Transverse colon (tissue), 4 donors: Measurements from ENCODE around the gene CORO2A. TPM values are rescaled to one million over a fixed set of nuclear protein-coding genes. Genes with fewer than 3 reads are reported as not detected.

ENCODE experiments used
- DNase-seq: peaks from one replicate; pipeline ENCODE4 v3.0.0-alpha.2; 2019
- H3K27ac ChIP-seq, 4 donors: fragments of 200-600 bp; sonication (generic); 2 replicates each; pipeline ENCODE4 v1.5.1; 2016 to 2018; ENCODE audit warnings: inconsistent platforms in 4 of 4
- H3K27me3 ChIP-seq: fragments of 200-600 bp; sonication (generic); 2 replicates; pipeline ENCODE4 v1.5.1; 2017; ENCODE audit warnings: inconsistent platforms
- H3K36me3 ChIP-seq, 4 donors: fragments of 200-600 bp; sonication (generic); 2 replicates each; pipeline ENCODE4 v1.5.1; 2017 to 2019; ENCODE audit warnings: inconsistent platforms in 4 of 4
- H3K4me1 ChIP-seq, 4 donors: fragments of 200-600 bp; sonication (generic); 2 replicates each; pipeline ENCODE4 v1.5.1; 2017 to 2020; ENCODE audit warnings: inconsistent platforms in 4 of 4
- H3K4me3 ChIP-seq, 4 donors: fragments of 200-600 bp; sonication (generic); 1 replicate in 1 of 4; 2 replicates in 3 of 4; pipeline versions ENCODE4 v1.5.1 to v1.6.1; 2017 to 2019; ENCODE audit warnings: inconsistent platforms in 4 of 4
- H3K9me3 ChIP-seq, 2 donors: fragments of 200-600 bp; sonication (generic); 2 replicates each; pipeline ENCODE4 v1.5.1; 2017 to 2019; ENCODE audit warnings: inconsistent platforms in 2 of 2
- CTCF ChIP-seq, 5 experiments: fragments of 200-600 bp in 3 of 5; fragments of 450-650 bp in 2 of 5; sonication (generic) in 3 of 5; IDR thresholded peaks; 1 replicate in 2 of 5; 2 replicates in 3 of 5; pipeline ENCODE4 v1.5.1; 2016 to 2017; ENCODE audit warnings: antibody characterized with exemption in 5 of 5, inconsistent platforms in 3 of 5, mild to moderate bottlenecking in 2 of 5, moderate library complexity in 1 of 5
- EP300 ChIP-seq: sonication (generic); formaldehyde crosslinking; IDR thresholded peaks from one replicate; pipeline ENCODE4 v1.6.1; 2017; ENCODE audit warnings: antibody characterized with exemption, low read depth
- POLR2A ChIP-seq: fragments of 450-650 bp; IDR thresholded peaks from one replicate; pipeline ENCODE4 v1.6.1; 2016; ENCODE audit warnings: antibody characterized with exemption, mild to moderate bottlenecking, moderate library complexity
- POLR2AphosphoS5 ChIP-seq, 3 donors: sonication (generic); formaldehyde crosslinking; IDR thresholded peaks; one replicate each; pipeline ENCODE4 v1.6.1; 2016; ENCODE audit warnings: antibody characterized with exemption in 3 of 3
- WGBS, 2 donors: methylation state at CpG; one replicate each; pipeline ENCODE4 v1.1.5; 2018; ENCODE audit warnings: low coverage in 1 of 2; 5-methylcytosine and 5-hydroxymethylcytosine counted together
- in situ Hi-C, 4 donors: fragments of 200-750 bp; cut with MboI; loops; one replicate each; pipeline versions ENCODE4 v1.15.0 to v1.15.1; 2017; ENCODE audit warnings: low sequenced_read_pairs in 3 of 4, low pct_ligation_motif_present in 1 of 4, low pct_unique_long_range_greater_than_20kb in 1 of 4
- intact Hi-C: fragments of 100-400 bp; cut with DNase I; formaldehyde crosslinking; loops from one replicate; pipeline ENCODE4 v1.15.1; 2023; ENCODE audit warnings: low total_unique reads
- total RNA-seq, 4 donors: library from RNA; depleted of rRNA; stranded (reverse); fragments of >200 nt; gene quantifications; one replicate each; pipeline ENCODE4 v1.1.0, GENCODE V29; 2016

The CORO2A gene
- total RNA-seq, 4 donors from 2014 or later, result 10.0 to 59.1 (median 47.1) TPM

- in situ Hi-C loops (loop anchor here (5.0 to 10.0 kb wide), 4 partner anchors 50 to 130 kb away; partner anchors contain the start of gene TBC1D2 (in 1 of the 4)), intact Hi-C loops (loop anchor here (5.0 kb wide), 1 partner anchor 58 kb away; no protein-coding TSS in a partner anchor)
- Histone ChIP-seq H3K36me3 (no peaks in the 10 kb centered on the region), H3K4me3 (no peak overlapping the region), H3K4me1 (peaks cover 0 to 7% (median 4%) of the 10 kb centered on the region in 4 donors), H3K27me3 (no peaks in the 10 kb centered on the region), H3K9me3 (no peaks in the 10 kb centered on the region), H3K27ac (no peak overlapping the region)
- WGBS, 2 donors, result 65 to 81% methylated on average over 3 to 4 of the region's 4 CpGs
- TF ChIP-seq POLR2AphosphoS5 (IDR thresholded peaks at IDR 0.05) (no peak), POLR2A (no peak)
- DNase-seq, result no peak
Observed at GRCh38 chr9:98204692-98205091, 12.3 kb upstream of the CORO2A start.

DNA sequence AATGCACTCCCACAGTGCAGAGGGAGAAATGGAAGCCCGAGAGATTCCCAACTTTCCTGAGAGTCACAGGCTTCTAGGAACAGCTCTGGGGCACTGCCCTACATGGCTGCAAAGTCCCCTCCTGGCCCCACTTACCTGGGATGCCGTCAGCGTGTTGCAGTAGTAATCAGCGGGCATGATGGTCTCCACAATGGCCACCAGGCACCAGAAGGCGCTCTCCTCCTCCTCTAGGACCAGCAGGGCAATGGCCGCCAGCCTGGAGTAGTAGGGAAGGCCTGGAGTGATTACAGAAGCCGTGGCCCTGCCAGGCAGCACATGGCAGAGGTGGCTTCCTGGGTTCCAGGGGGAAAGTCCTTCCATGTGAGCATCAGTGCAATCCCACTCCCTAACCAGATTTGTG lies 10.7 kb upstream of the CORO2A start:
- H3K4me1 ChIP-seq, result peaks cover 0 to 7% (median 4%) of the 10 kb centered on the region in 4 donors
- DNase-seq, result no peak
- in situ Hi-C loops (loop anchor here in 3 of 4 donors (10.0 kb wide), 3 partner anchors 52 to 128 kb away; partner anchors contain the start of gene TBC1D2 (in 1 of the 3)), intact Hi-C loops (no loop called here)
- no peak overlapping the region for H3K27ac ChIP-seq
- no peaks in the 10 kb centered on the region for H3K27me3 ChIP-seq
- no peak overlapping the region for H3K4me3 ChIP-seq
- no peaks in the 10 kb centered on the region for H3K36me3 ChIP-seq
- WGBS, 2 donors, result 86% methylated on average over 7 of the region's 7 CpGs; no CpG with 5 or more reads in 1 of the 2 donors
- TF ChIP-seq CTCF (IDR thresholded peaks at IDR 0.05), result no peak
- no peak for TF ChIP-seq POLR2AphosphoS5 (IDR thresholded peaks at IDR 0.05)
- TF ChIP-seq POLR2A, result no peak
- TF ChIP-seq EP300, result no peak
- no peaks in the 10 kb centered on the region for H3K9me3 ChIP-seq

- WGBS, 2 donors, result 88 to 100% methylated on average over 1 to 5 of the region's 5 CpGs
- intact Hi-C loops, result no loop called here
- in situ Hi-C loops, result loop anchor here in 3 of 4 donors (10.0 kb wide), 3 partner anchors 53 to 127 kb away; partner anchors contain the start of gene TBC1D2 (in 1 of the 3)
- peaks cover 0 to 7% (median 4%) of the 10 kb centered on the region in 4 donors for H3K4me1 ChIP-seq
- no peaks in the 10 kb centered on the region for H3K27me3 ChIP-seq
- H3K9me3 ChIP-seq, result no peaks in the 10 kb centered on the region
- no peak overlapping the region for H3K4me3 ChIP-seq
- TF ChIP-seq POLR2AphosphoS5 (IDR thresholded peaks at IDR 0.05) (no peak), POLR2A (no peak), EP300 (no peak), CTCF (IDR thresholded peaks at IDR 0.05) (no peak)
- no peaks in the 10 kb centered on the region for H3K36me3 ChIP-seq
- no peak for DNase-seq
- H3K27ac ChIP-seq, result no peak overlapping the region
Observed at GRCh38 chr9:98202252-98202651, 9.8 kb upstream of the CORO2A start.

- TF ChIP-seq CTCF (IDR thresholded peaks at IDR 0.05), result no peak
- no peak for TF ChIP-seq EP300
- in situ Hi-C loops (loop anchor here in 3 of 4 donors (10.0 kb wide), 3 partner anchors 53 to 127 kb away; partner anchors contain the start of gene TBC1D2 (in 1 of the 3)), intact Hi-C loops (no loop called here)
- no peak overlapping the region for H3K27ac ChIP-seq
- H3K4me1 ChIP-seq, result peaks cover 0 to 7% (median 4%) of the 10 kb centered on the region in 4 donors
- H3K36me3 ChIP-seq, result no peaks in the 10 kb centered on the region
- no peak overlapping the region for H3K4me3 ChIP-seq
- H3K9me3 ChIP-seq, result no peaks in the 10 kb centered on the region
- no peaks in the 10 kb centered on the region for H3K27me3 ChIP-seq
- 92% methylated on average over 7 of the region's 7 CpGs; no CpG with 5 or more reads in 1 of the 2 donors for WGBS, 2 donors
- DNase-seq, result no peak
Observed at GRCh38 chr9:98201749-98202148, 9.3 kb upstream of the CORO2A start.

- in situ Hi-C loops, result loop anchor here in 3 of 4 donors (10.0 kb wide), 3 partner anchors 54 to 126 kb away; partner anchors contain the start of gene TBC1D2 (in 1 of the 3)
- Histone ChIP-seq H3K36me3 (no peaks in the 10 kb centered on the region), H3K4me1 (peaks cover 0 to 7% (median 4%) of the 10 kb centered on the region in 4 donors), H3K27me3 (no peaks in the 10 kb centered on the region), H3K4me3 (no peak overlapping the region), H3K27ac (no peak overlapping the region), H3K9me3 (no peaks in the 10 kb centered on the region)
- no peak for TF ChIP-seq EP300
- no peak for TF ChIP-seq POLR2A
- no peak for TF ChIP-seq CTCF (IDR thresholded peaks at IDR 0.05)
- TF ChIP-seq POLR2AphosphoS5 (IDR thresholded peaks at IDR 0.05), result no peak
- intact Hi-C loops, result no loop called here
- no peak for DNase-seq
- WGBS, 2 donors, result 87 to 89% methylated on average over 1 to 6 of the region's 6 CpGs
Observed at GRCh38 chr9:98201102-98201501, 8.7 kb upstream of the CORO2A start.
